NCI-H2029 (cell line): ENCODE measurements around the gene CRTAC1.

Experiments
- DNase-seq: peaks from one replicate; lab custom pipeline; 2025; lab: John Stamatoyannopoulos, UW

The CRTAC1 gene

GRCh38 chr10:98030093-98030821 lies at the start of gene CRTAC1:
Gene CRTAC1 (minus strand): TSS chr10:98030621. CDS start chr10:98030472, 149 bp downstream.
- DNase-seq, result peak; percentile 36

GRCh38 chr10:98078774-98079173 lies 48.4 kb upstream of the CRTAC1 start:
- no peak for DNase-seq

DNA sequence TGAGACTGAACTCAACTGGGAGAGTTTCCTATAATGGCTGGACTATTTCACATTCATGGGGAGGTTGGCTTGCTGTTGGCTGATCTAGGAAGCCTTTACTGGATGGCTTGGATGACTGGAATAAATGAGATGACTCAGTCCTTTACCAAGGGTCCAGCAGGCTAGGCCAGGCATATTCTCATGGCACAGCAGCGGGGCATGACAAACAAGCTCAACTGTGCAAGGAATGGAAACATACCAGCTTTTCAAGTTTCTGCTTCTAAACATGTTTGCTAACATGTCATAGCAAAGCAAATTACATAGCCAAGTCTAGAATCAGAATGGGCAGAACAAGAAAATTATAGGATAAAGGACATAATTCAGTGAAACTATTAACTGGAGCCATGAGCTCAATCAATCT lies 46.8 kb upstream of the CRTAC1 start:
- no peak for DNase-seq

DNA sequence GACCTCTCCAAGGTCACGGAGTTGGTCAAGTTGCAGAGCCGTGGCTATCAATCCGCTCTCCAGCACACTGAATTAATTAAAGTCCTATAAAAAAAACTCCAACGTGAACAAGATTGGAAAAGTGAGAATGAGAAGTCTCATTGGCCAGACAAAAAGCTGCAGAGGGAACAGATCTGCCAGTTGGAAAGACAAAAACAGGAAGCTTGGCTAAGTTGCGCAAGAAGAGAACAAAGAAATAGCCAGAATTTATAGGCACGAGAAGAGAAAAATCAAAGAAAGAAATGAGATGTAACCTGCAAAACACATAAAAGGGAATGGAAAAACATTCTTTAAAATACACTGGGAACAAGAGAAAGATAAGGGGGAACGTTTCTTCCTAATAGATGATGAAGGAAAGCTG lies 45.7 kb upstream of the CRTAC1 start:
- no peak for DNase-seq

- no peak for DNase-seq
Measured at GRCh38 chr10:98074315-98074911, 44.0 kb upstream of the CRTAC1 start.

GRCh38 chr10:98067165-98067564 lies 36.7 kb upstream of the CRTAC1 start:
- no peak for DNase-seq

DNA sequence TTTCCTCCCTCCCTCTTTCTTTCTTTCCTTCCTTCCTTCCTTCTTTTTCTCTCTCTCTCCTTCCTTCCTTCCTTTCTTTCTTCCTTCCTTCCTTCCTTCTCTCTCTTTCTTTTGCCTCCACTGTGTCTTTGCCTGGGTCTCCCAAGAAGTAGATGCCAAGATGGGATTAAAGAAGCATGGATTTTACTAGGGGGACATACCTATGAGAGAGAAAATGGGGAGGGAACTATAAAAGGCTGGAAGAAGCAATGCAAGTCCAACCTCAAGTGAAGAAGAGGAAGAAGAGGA lies 33.3 kb upstream of the CRTAC1 start:
- DNase-seq, result no peak

GRCh38 chr10:98062424-98062823 lies 32.0 kb upstream of the CRTAC1 start:
- no peak for DNase-seq

DNA sequence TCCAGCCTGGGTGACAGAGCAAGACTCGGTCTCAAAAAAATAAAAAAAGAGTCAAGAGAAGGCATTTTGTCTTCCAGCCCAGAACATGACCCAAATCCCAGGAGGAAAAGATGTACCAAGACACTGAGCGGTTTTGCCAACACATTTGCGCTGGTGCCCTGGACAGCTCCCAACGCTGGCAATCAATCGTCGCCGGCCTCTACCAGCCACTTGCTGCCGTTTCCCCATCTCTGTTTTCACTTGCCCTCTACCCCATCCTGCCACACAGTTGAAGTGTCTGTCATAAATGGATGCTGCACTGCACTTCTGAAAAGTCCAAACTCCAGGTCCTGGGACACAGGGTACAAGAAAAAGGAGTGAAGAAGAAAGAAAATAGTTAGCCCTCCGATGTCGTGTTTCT lies 29.7 kb upstream of the CRTAC1 start:
- no peak for DNase-seq

GRCh38 chr10:98058295-98058694 lies 27.9 kb upstream of the CRTAC1 start:
- no peak for DNase-seq

DNA sequence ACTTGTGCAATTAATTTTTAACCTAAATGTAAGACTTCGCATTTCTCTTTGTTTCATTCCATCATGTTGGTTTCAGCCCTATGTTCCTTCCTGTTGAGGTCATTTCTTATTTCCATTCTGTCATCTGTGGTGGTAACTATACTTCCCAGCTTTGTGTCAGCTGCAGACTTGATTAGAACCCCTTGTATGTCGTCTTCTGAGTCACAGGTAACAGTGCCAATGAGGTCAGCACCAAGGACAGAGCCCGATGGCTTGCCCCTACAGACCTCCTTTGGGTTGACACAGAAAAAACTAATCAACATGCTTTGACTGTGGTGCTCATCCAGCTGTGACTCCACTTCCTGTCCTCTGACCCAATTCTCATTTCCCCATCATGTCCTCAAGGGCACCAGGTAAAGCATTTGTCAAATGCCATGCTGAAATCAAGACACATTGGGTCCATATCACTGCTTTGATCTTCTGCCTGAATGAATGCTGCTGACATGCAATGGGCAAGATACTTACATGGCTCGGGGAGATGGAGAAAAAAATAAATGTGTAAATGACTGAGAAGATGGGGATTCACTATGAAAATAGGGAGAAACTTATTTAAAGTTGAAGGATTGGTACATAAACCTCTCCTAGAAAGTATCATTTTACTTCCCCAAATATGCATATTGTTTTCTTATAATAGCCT lies 25.6 kb upstream of the CRTAC1 start:
- DNase-seq, result peak; percentile 21

DNA sequence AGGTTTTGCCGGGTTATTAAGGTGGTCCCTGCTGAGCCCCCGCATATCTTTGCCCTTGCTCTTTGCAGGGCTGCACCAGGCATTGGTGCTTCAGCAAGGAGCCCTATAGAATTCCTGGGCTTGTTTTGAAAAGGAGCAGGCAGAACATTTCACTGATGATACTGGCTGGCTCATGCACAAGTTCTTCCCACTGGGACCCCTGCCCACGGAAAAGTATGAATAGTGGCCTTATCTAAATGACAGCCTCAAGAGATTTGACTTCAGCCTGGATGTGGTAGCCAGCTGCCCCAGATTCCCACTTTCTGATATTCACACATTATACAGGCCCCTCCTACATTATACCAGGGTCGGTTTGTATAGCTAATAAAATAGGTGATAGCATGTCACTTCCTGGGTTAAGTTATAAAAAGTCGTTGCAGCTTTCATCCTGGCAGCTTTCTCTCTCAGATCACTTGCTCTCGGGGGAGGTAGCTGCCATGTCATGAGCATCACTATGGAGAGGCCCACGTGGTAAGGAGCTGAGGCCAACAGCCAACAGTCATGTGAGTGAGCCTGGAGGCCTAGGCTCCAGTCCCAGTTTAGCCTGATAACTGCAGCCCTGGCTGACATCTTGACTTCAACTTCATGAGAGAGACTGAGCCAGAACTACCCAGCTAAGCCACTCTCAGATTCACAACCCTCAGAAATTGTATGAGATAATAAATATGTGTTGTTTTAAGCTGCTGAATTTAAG lies 16.8 kb upstream of the CRTAC1 start:
- no peak for DNase-seq

GRCh38 chr10:98045785-98046389 lies 15.5 kb upstream of the CRTAC1 start:
- peak; percentile 48 for DNase-seq

DNA sequence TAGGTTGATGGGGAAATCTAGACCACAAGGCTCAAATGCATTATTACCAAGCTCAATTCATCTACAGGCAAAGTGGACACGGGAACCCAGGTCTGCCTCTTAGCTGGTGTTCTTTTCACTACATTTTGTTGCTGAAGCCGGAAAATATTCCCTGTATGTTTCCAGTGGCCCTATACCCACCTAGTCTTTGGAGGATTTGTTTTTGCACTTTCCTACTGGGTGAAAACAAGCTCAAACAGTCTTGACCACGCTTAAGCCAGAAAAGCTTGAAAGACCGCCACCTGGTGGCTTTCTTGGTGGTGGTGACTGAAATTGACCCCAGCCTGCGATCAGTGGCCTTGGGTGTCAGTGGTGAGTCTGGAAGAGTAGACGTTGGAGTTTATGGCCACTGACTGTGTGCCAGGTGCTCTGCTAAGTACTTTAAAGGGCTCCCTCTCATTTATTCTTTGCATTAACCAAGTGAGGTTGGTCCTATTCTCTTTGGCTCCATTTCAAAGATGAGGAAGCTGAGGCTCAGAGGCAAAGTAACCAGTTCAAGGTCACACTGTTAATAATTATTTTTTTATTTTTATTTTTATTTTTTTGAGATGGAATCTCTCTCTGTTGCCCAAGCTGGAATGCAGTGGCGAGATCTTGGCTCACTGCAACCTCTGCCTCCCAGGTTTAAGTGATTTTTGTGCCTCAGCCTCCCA lies 11.1 kb upstream of the CRTAC1 start:
- no peak for DNase-seq

- no peak for DNase-seq
Measured at GRCh38 chr10:98039690-98040381, 9.4 kb upstream of the CRTAC1 start.

DNA sequence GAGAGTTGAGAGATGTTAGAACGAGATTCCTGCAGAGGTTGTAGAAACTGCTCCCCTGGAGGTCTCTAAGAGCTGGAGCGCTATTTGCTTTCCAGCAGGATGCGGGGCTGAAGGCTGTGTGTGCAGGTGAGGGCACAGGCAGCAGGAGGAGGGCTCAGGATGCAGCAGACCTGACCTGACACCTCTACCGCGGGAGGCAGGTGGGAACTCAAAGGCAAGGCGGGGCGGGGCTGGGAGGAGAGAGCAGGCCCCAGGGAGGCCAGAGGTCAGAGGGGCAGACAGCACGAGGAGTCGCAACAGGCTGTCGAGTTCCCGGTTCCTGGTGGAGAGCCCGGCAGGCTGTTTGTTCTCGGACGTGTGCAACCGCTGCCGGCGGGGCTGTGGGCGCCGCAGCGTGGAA lies 7.9 kb upstream of the CRTAC1 start:
- DNase-seq, result no peak

- no peak for DNase-seq
Measured at GRCh38 chr10:98035599-98035998, 5.2 kb upstream of the CRTAC1 start.

DNA sequence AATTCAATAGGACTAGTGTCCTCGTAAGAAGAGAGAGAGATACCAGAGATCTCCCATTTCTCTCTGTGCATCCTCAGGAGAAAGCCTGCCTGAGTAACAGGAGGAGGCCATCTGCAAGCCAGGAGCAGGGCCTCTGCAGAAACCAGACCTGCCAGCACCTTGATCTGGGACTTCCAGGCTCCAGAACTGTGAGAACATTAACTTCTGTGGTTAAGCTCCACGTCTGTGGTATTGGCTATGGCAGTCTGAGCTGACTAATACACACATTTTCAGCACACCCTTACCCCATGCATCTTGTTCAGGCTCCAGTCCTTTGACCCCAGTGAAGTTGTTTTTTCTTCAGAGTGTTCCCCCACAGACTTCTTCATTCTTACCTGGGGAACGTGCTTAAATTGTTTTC lies 3.1 kb upstream of the CRTAC1 start:
- no peak for DNase-seq

DNA sequence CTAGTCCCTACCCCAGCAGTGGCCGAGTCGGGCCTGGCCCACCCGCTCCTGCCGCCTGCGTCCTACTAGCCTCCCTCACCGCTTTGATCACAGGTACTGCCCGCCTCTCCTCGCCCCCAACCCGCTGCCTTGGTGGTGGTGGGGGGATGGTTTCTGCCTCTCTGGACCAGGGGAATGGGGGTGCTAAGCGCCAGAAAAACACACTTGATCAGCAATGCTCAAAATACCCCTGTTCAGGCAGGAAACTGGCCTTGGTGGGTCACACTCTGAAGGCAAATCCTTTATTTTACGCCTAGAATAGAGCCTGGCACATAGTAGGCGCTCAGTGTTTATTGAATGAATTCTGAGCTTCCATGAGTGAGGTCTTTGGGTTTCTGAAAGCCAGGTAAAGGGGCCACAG lies 1.0 kb upstream of the CRTAC1 start:
- DNase-seq, result no peak

DNA sequence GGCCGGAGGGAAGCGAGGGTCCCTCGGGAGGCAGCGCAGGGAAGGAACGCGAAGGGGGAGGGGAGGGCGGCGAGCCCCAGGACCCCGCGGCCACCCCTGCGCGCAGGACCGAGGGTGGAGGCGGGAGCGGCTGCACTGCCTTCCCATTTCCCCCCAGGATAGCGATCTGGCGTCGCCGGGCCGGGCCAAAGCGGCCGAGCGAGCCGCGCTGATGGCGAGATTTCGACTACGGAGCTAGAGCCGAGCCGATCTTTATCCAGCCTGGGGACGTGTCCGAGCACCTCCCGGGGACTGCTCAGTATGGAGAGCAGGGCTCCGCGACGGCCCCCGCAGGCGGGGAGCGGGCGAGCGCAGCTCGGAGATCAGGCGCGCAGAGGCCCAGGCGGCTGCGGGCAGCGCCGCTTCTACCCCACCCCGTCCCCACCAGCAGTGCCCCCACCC lies 590 bp upstream of the CRTAC1 start:
- DNase-seq, result no peak
